GM12865 (cell line): Measurements from ENCODE around the gene NAT10.

ENCODE experiments used
- DNase-seq: peaks from one replicate; pipeline ENCODE4 v3.0.0; 2010; ENCODE audit warnings: low read depth
- H3K4me3 ChIP-seq: 2 replicates; pipeline ENCODE4 v1.5.1; 2011; ENCODE audit warnings: mild to moderate bottlenecking, low read depth, low read length, control low read depth
- CTCF ChIP-seq: IDR thresholded peaks from 2 replicates; pipeline ENCODE4 v1.5.1; 2011; ENCODE audit warnings: low read length, control low read depth, low read depth, inconsistent platforms; ENCODE audit not compliant: insufficient read depth; ENCODE audit errors: missing control alignments

Gene NAT10

GRCh38 chr11:34155057-34155756, 49.8 kb downstream of the NAT10 start:
- DNase-seq, result no peak
- H3K4me3 ChIP-seq, result no peak overlapping the region
- no peak for TF ChIP-seq CTCF

DNA sequence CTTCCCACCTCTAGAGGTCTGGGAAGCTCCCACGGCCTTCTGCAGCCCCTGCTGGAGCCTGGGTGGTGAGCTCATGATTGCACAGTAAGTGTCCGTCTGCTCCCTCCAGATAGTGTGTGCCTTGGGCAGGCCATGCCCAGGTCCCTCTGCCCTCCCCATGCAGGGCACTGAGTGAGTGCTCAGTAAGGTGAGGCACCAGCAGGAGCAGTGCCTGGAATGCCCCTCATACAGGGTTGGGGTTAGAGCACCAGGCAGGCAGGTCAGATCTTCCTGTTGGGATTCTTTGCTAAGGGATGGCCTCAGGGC, 50.3 kb downstream of the NAT10 start:
- DNase-seq, result no peak
- TF ChIP-seq CTCF, result no peak
- H3K4me3 ChIP-seq, result no peak overlapping the region

DNA sequence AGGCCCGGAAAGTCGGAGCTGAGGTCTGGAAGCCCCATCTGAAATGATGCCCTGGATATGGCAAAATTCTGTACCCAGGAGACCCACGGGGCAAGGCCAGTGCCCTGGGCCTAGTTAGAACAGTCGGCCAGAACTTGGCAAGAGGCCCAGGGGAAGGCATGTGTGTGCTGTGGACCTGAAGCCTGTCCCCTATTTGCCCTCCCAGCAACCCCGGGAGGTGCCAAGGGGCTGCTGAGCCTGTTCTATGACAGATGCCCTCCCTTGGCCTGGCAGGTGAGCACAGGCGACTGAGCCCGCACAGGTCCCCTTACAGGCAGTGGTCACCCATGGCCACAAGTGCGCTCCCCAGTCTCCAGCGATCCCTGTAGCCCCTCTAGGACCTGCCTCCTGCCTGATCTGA, 51.7 kb downstream of the NAT10 start:
- no peak for DNase-seq
- no peak overlapping the region for H3K4me3 ChIP-seq
- no peak for TF ChIP-seq CTCF

DNA sequence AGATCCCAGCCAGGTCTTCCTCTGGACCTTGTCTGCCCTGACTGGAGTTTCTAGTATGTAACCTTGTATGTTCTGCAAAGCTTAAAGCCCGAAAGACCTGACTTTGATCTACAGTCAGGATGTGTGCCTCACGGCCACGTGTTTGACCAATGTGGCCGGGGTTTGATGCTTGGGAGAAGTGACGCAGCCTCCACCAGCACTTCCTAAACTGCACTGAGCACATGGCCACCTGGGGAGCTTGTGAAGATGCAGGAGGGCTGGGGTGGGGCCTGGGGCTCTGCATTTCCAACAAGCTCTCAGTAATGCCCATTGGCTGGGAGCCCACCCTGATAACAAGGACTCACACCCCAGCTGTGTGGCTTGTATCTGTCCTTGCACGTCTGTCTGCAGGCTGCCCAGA, 53.2 kb downstream of the NAT10 start:
- DNase-seq, result no peak
- TF ChIP-seq CTCF, result no peak
- H3K4me3 ChIP-seq, result no peak overlapping the region

DNA sequence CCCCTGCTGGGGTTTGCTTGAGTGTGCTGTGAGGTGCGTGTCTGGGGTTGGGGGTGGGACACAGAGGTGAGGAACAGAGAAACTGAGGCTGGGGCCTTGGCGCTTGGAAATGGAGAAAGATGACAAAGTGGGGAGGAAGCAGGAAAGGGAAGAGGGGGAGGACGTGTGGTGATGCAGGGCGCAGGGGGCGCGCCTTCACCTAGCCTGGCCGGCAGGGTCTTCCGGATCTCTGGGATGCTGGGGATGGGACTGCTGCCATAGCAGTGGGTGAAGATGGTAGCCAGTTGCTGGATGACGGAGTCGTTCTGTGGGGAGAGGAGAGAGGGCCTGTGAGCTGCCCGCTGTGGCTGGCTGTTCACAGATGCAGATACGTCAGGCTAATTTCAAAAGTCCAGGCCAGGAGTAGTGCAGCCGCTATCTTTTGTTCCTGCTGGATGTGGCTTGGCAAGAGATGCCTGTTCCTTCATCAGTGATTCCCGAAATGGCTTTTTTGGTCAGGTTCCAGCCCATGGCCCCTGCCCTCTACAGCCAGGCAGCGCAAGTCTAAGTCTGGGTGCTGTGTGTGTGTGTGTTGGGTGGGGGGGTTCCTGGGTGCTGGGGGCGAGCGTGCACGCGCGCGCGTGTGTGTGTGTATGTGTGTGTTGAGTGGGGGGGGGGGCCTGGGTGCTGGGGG, 54.8 kb downstream of the NAT10 start:
- H3K4me3 ChIP-seq, result no peak overlapping the region
- DNase-seq, result no peak

DNA sequence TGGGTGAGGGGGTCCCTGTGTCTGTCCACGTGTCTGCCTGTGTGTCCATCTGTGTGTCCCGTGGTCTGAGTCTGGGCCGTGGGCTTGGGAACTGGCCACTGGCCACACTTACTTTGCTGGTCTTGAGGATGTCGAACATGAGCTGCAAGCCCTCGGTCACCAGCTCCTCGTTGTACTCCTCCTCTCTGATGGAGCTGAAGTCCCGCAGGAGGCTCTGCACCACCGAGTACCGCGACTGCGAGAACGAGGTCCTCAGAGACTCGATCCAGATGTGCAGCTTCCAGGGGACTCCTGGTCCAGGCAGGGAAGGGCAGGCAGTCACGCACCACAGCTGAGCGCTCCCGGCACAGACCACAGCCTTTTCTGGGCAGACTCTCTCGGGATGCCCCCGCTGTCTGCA, 55.4 kb downstream of the NAT10 start:
- no peak overlapping the region for H3K4me3 ChIP-seq
- DNase-seq, result no peak
- no peak for TF ChIP-seq CTCF

More for the DNA sequence above, 54.8 kb downstream of the NAT10 start:
- TF ChIP-seq CTCF, result no peak

DNA sequence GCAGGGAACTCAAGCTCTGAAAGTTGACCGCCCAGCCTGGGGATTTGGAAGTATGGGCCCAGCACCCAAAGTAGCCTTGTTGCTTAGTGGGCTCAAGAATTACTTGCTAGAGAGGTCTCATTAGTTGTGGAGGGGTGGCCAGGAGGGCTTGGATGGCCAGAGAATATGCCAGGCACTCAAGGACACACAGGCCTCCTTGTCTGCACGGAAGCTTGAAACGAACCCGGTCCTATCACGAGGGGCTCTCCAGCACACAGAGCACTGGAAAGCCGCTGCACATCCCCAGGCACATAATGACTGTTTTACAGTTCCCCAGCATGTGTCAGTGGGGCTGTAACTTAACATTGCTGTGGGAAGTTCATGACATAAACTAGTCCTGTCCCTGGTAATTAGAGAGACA, 55.9 kb downstream of the NAT10 start:
- DNase-seq, result no peak
- TF ChIP-seq CTCF, result no peak
- no peak overlapping the region for H3K4me3 ChIP-seq
